HUDEP-2 (cell line): ENCODE measurements around the gene CYP24A1.
A peak's percentile ranks its signal among the peaks of the same experiment; 100 is the strongest.

Experiments used
- DNase-seq, 76 experiments: peaks; one replicate each; lab custom pipeline; 2025; ENCODE audit not compliant: unreplicated experiment in 76 of 76; lab: John Stamatoyannopoulos, UW

CYP24A1 gene

GRCh38 chr20:54158856-54159418 is 14.8 kb downstream of the CYP24A1 start:
- DNase-seq: no peak

- DNase-seq: no peak
These were observed 15.6 kb downstream of the CYP24A1 start for GRCh38 chr20:54158226-54158625.

GRCh38 chr20:54156981-54157835 is 16.6 kb downstream of the CYP24A1 start:
- DNase-seq: no peak

DNA sequence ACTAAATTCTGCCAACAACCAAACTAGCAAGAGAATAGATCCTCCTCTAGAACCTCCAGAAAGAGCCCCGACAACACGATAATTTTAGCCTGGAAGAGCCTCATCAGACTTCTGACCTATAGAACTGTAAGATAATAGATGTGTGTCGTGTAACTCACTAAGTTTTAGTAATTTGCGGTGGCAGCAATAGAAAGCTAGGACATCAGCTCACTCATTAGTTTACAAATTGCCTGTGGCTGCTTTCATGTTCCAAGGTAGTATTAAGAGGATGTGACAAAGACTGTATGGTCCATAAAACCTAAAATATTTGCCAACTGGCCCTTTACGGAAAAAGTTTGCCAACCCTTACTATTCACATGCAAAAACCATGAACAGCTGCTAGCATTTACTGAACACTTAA is 17.3 kb downstream of the CYP24A1 start:
- no peak for DNase-seq

- DNase-seq: no peak
These were observed 18.0 kb downstream of the CYP24A1 start for GRCh38 chr20:54155736-54156317.

DNA sequence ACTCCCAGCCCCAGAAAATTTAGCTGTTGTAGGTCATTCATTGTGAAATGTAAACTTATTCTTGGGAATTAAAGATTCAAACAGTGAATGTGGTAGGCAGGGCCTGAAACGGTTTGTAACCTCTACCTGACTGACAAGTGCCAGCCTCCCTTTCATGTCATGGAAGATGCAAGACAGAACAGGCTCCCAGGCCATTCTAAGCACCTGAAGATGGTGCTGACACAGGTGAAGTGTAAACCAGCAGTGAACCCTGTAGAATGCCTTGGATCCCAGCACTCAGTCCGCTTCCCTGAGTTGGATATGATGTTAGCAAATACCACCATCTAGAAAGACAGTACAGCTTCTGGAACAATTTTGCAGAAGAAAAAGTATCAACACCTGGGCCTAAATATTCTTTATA is 19.3 kb downstream of the CYP24A1 start:
- no peak for DNase-seq

GRCh38 chr20:54153847-54154246 is 19.9 kb downstream of the CYP24A1 start:
- DNase-seq: no peak

- no peak for DNase-seq
These were observed 20.8 kb downstream of the CYP24A1 start for GRCh38 chr20:54153041-54153327.

DNA sequence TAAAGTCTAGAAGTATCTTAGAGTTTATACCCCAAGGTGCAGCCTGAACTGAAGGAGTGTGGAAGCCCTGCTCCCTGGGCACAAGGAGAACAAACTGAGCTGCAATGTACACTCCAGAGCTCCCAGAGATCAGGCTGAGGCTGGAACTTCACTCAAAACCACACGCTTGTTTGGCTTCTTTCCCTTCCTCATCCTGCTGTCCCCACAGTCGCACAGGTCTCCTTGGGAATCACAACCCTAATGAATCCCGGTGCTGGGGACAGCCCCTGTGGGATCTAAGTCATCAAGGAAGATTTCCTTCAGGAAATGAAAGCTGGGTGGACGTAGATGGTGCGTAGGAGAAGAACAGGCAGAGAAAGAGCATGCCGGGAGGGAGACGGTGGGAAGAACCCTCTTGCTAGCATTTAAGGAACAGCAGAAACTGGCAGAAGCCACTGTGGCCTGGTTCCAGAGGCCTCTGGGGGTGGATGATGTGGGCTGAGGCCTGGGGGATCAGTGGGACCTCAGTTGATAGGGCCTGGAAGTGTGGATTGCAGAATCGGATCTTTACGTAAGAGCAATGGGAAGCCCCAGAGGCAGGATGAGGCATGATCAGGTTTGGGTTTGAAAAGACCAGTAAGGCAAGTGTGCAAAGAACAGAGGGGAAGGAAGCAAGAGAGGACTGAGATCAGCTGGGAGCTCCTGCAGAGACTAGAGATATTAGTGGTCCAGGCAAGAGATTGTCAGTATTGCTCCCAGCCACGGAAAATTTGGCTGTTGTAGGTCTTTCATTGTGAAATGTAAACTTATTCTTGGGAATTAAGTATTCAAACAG is 21.4 kb downstream of the CYP24A1 start:
- DNase-seq: no peak

GRCh38 chr20:54151511-54152226 is 22.1 kb downstream of the CYP24A1 start:
- DNase-seq: no peak

GRCh38 chr20:54151075-54151439 is 22.7 kb downstream of the CYP24A1 start:
- DNase-seq: no peak

- DNase-seq: no peak
These were observed 24.0 kb downstream of the CYP24A1 start for GRCh38 chr20:54149765-54150264.

DNA sequence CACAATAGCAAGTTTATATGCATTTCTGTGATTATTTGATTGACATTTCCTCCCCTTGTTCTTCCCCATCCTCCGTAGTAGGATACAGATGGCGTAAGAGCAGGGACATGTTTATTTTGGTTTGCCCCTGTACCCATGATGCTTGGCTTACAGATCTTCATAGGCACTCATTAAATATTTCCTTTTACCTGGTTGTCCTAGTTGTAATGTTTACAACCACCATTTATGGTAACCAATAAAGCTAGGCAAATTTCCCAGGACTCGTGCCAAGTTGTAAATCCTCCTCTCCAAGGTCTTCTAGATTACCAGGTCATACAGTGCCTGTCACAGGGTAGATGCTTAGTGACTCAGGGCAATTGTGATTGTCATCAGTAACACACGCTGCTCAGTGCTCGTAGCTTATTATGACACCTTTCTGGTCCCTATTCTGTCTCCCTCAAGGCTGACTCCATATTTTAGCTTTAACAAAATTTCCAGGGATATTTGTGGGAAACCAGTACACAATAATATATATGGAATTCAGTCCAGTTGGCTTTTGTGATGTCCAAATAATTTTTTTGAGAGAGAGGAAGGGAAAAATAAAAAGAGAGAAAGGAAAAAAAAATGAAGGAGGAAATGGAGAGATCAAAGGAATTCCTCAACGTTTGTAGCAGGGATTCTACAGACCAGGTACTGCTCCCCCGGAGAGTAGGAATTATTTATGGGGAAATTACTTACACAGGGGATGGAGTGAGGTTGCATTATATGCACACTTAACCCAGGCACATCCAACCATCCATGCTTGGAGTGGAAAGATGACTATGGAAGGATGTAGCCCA is 24.6 kb downstream of the CYP24A1 start:
- DNase-seq: peak in 1 of 76 experiments; percentile 6

DNA sequence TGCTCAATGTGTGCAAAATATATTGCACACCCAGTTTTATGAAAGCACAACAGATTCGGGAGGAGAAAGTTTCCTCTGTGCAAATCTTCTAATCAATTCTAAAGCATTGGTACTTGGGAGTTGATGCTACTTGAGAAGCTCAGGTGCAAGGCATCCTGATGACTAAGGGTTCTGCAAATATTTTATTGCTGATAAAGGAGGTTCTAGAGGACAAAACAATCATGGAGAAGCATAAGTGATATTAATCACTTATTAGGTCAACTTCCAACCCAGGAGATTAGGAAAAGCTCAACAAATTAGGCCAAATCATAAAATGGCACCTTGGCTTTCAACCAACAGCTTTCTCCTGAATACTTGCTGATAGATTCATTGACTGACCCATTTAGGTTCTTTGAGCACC is 27.1 kb downstream of the CYP24A1 start:
- DNase-seq: no peak

GRCh38 chr20:54144847-54145414 is 28.9 kb downstream of the CYP24A1 start:
- DNase-seq: no peak

DNA sequence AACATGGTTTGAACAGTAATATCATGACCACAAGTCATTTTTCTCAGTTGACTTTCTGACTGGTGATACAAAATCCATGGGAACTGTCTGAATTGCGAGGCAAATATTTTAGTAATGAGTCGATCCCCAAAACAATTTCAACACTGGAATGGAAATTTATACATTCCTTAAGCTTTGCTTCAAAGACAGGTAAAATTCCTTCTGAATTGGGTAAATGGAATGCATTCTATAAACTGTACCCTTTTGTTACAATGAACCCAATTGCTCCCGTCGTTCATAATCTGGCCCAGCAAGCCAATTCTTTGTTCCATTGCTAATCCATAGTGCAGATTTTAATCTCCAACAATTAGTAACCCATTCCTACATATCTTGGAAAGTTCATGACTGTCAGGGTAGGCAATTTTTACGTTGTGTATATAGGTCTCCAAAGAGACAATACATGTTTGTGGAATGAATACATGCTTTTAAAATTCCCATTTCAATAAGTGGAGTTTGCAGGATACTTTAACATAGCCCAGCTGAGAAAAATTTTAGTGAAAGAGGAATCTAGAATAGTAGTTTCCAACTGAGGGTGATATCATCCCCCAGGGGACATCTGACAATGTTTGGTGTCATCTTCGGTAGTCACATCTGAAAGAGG is 32.7 kb downstream of the CYP24A1 start:
- DNase-seq: no peak

- no peak for DNase-seq
These were observed 33.3 kb downstream of the CYP24A1 start for GRCh38 chr20:54140486-54140885.

DNA sequence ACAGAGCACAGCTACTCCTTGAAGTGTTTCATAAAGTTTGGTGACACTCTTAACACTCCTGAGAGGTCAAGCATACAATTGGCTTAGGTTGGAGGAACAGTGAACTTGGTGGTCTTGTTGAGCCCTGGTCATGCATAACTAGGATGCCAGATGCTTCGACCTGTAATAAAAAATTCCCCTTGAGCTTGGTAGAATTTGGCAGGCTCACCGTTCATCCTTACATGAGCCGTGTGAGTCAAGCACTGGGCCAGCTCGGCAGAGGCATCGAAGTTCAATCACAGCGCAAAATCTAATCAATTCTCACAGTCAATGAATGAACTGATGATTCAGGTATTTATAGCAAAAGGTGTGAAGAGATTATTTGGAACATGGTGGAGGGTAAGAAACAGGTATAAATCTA is 33.7 kb downstream of the CYP24A1 start:
- no peak for DNase-seq

GRCh38 chr20:54139188-54139587 is 34.6 kb downstream of the CYP24A1 start:
- no peak for DNase-seq
